HG03521 (cell line): ENCODE results near the gene CD209.

Experiments used
- ATAC-seq: cut with Tn5 transposase; IDR thresholded peaks from one replicate; pipeline ENCODE4 v1.9.1; 2021; ENCODE audit warnings: mild to moderate bottlenecking, moderate library complexity; ENCODE audit not compliant: unreplicated experiment

Gene CD209

DNA sequence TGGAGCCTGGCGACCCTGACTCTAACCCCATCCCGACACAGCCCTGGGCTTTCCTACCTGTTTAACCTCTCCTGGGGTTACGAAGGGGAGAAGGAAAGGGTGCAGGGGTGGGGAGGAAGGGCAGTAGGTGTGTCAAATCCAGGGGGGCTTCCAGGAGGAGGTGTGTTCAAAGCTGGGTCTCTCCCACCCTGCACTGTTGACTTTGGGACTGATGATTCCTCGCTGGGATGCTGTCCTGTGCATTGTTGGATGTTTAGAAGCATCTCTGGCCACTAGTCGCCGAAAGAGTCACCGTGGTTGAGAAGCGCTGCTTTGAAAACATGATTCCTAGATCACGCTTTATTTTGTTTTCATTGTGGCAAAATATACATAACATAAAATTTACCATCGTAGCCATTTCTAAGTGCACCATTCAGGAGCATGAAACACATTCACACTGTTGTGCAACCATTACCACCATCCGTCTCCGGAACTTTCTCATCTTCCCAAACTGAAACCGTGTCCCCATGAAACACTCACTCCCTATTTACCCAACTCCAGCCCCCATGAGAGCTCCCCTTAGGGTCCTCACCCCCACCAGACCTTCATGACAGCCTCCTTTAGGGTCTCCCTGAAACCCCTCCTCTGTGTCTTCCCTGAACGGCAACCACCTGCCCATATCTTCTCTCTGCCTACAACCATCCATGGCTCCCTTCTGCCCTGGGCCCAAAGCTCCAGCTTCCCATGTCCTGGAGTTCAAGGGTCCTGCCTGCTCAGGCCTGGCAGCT, 41.0 kb downstream of the CD209 start:
- no peak for ATAC-seq

DNA sequence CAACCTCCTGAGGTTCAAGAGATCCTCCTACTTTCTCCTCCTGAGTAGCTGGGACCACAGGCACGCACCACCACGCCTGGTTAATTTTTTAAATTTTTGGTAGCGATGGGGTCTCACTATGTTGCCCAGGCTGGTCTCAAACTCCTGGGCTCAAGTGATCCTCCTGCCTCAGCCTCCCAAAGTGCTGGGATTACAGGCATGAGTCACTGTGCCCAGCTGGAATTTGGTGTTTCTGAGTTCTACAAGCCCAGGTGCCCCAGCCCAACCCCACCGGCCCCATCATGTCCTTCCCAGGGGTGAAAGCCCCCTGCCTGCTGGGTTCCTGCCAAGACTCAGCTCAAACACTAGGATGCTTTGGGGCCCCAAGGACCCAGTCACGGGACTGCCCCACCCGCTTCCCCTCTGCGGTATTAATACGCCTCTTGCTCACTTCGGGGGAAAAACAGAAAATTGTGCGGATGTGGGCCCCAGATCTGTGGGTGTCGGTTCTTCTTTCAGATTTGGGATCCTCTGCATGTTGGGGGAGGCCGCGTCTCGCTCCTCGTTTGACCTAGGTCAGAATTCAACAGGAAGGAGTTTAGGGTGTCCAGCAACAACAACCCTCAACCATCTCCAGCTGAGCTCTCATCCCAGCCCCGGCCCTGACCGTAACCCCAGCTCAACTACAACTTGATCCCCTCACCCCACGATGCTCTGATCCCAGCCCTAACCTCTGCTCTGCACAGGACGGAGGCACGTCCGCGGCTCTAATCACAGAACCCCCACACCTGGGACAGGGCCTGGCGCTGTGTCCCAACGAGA, 41.7 kb downstream of the CD209 start:
- peak; percentile 33 for ATAC-seq

GRCh38 chr19:7704280-7705060, 42.9 kb downstream of the CD209 start:
- no peak for ATAC-seq

GRCh38 chr19:7703332-7703731, 44.0 kb downstream of the CD209 start:
- no peak for ATAC-seq

GRCh38 chr19:7701654-7702457, 45.5 kb downstream of the CD209 start, which contains the start of gene FCER2:
Gene FCER2, minus strand, starts transcription at chr19:7702131. Its CDS starts 2,371 bp downstream, at chr19:7699760.
- peak; percentile 42 for ATAC-seq

GRCh38 chr19:7701049-7701653, 46.2 kb downstream of the CD209 start:
- ATAC-seq = no peak

- no peak for ATAC-seq
Measured at GRCh38 chr19:7699417-7700401, 47.6 kb downstream of the CD209 start.

DNA sequence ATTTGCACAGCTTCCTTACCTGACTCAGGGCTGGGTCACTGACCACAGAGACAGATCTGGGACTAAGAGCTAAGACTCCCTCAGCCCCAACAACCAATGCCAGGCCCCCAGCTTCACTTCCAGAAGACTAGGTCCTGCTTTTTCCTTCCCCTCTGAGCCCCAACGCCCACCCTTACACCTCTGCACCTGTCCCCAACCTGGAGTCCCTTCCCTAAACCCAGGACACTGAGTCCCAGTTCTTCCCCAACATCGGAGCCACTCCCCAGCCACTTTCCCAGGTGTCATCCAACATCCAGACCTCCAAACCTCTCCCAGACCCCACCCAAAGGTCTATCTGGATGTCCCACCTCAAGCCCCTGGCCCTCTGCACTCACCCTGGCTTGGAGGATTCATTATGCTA, 48.3 kb downstream of the CD209 start:
- ATAC-seq = no peak

- no peak for ATAC-seq
Measured at GRCh38 chr19:7698583-7698982, 48.8 kb downstream of the CD209 start.

DNA sequence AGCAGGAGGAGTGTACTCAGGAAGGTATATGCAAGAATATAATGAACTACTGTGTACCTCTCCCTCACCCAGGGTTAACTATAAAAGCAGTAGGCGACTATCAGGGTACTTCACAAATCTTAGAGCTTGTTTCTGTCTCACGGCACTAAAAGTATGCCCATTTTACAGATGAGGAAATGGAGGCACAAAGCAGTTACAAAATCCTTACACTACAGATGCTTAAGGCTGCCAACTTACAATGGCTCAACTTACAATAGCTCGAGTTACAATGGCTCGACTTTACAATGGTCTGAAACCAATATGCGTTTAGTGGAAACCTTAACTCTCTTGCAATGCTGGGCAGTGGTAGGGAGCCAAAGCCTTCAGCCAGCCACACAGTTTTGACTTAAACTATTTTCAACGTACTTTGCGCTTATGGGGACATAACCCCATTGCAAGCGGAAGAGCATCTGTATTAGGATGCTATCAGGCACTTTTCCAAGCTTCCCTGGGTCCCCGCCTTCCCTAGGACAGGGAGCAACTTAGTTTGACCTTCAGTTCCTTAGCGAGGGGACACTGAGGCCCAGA, 49.5 kb downstream of the CD209 start:
- no peak for ATAC-seq

- no peak for ATAC-seq
Measured at GRCh38 chr19:7694499-7694898, 52.8 kb downstream of the CD209 start.

DNA sequence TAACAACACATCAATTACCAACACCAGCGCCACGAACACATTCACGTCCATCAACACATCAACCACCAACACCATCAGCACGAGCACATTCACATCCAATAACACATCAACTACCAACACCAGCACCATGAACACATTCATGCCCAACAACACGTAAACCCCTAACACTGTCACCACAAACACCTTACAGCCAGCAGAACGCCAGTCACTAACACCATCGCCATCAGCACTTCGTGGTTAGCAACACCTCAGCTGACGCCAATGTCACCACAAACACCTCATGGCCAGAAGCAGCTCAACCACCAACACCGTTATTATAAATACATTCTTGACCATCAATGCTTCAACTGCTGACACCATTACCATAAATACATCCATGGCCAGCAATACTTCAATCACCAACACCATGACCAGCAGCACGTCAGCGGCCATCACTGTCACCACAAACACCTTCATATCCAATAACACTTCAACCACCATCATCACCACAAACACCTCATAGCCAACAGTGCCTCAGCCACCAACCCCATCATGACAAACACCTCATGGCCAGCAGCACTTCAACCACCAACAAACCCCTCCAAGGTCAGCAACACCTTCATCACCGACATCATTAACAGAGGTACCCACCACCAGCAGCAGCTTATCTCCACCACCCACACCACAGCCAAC, 54.8 kb downstream of the CD209 start:
- no peak for ATAC-seq

DNA sequence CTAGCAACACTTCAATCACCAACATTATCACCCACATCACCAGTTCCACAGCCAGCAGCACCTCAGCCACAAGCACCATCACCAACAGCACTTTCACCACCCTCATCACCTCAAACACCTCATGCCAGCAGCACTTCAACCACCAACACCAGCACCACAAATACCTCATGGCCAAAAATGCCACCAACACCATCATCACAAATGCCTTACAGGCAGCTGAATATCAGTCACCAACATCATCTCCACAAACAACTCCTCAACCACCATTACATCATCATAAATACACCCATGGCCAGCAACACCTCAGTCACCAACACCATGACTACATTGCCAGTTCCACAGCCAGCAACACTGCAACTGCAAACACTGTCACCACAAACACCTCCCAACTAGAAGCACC, 55.8 kb downstream of the CD209 start:
- ATAC-seq = no peak

DNA sequence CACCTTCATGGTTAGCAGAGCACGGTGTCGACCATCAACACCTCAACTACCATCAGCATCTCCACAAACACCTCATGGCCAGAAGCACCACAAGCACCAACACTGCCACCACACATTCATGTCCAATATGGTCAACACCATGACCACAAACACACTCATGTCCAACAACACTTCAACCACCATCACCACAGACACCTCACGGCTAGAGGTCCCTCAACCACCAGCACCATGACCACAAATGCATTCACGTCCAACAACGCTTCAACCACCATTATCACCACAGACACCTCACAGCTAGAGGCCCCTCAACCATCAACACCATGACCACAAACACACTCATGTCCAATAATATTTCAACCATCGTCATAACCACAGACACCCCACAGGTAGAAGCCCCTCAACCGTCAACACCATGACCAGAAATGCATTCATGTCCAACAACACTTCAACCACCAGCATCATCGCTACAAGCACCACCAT, 56.5 kb downstream of the CD209 start:
- no peak for ATAC-seq
